SK-N-SH treated with all-trans-retinoic acid at 6 μM for 48 hours (cell line): ENCODE results near the gene CORO2A.

Source experiments
- RARB ChIP-seq: fragments of 250-450 bp; sonication (Bioruptor Pico); IDR thresholded peaks from 2 replicates; pipeline ENCODE4 v1.8.0; 2021; ENCODE audit warnings: mild to moderate bottlenecking, moderate library complexity
- ZFP3 ChIP-seq: fragments of 250-450 bp; sonication (Bioruptor Pico); IDR thresholded peaks from 2 replicates; pipeline ENCODE4 v1.5.0; 2020; ENCODE audit warnings: mild to moderate bottlenecking, moderate library complexity

GRCh38 chr9:98215271-98215670 is 22.8 kb upstream of the CORO2A start:
- TF ChIP-seq ZFP3 (no peak), RARB (no peak)
